ENCODE measurements around the gene RHEX.

DNA sequence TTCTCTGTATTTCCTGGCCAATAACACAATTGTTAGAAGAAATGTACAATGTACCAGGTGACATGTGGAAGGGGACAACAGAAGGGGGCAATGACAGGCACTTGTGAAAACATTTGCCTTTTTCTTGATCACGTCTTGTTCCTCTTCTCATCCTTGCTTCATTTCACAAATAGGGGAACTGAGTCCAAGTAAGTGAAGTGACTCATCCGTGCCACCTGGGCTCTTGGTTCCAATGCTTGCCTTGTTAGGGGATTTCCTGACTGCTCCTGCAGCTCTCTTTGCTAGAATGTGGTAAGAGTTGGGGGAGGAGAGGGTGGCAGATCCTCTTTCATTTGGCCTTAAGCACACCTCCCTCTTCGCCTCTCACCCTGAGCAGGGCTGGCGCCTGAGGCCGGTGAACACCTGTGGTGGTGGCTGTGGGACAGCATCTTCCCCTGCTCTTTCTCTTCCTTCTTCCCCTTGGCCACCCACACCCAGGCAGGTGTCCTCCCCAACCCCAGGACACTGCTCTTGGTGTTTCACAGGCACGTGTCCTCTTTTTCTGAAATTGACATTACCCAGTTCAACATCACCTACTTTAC lies 2.2 kb upstream of the RHEX start:
- TF ChIP-seq POLR2A (IDR thresholded peaks at IDR 0.05) = no peak
- TF ChIP-seq, protein P1, sequence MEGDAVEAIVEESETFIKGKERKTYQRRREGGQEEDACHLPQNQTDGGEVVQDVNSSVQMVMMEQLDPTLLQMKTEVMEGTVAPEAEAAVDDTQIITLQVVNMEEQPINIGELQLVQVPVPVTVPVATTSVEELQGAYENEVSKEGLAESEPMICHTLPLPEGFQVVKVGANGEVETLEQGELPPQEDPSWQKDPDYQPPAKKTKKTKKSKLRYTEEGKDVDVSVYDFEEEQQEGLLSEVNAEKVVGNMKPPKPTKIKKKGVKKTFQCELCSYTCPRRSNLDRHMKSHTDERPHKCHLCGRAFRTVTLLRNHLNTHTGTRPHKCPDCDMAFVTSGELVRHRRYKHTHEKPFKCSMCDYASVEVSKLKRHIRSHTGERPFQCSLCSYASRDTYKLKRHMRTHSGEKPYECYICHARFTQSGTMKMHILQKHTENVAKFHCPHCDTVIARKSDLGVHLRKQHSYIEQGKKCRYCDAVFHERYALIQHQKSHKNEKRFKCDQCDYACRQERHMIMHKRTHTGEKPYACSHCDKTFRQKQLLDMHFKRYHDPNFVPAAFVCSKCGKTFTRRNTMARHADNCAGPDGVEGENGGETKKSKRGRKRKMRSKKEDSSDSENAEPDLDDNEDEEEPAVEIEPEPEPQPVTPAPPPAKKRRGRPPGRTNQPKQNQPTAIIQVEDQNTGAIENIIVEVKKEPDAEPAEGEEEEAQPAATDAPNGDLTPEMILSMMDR (IDR thresholded peaks at IDR 0.05) = no peak

All from ovary (tissue), 3 donors.